Heart left ventricle (tissue), 16 donors: ENCODE results near the gene ARG1. TPM values are rescaled to one million over a fixed set of nuclear protein-coding genes. Genes with fewer than 3 reads are reported as not detected.
"Not testable (repeated sequence)": the region's sequence is repeated elsewhere in the genome, so short reads cannot be mapped to it uniquely, and the experiment has no call there.

Experiments
- ATAC-seq, 4 donors: fragments of 200-7000 bp; cut with Tn5 transposase; one replicate each; pipeline ENCODE4 v1.9.1; 2020 to 2022; ENCODE audit warnings: moderate library complexity in 4 of 4, mild to moderate bottlenecking in 3 of 4, moderate number of reproducible peaks in 1 of 4
- DNase-seq, 5 donors: peaks; one replicate each; pipeline ENCODE4 v3.0.0-alpha.2; 2020
- H3K27ac ChIP-seq, 12 donors: fragments of 200-600 bp; sonication (generic) in 4 of 12; one replicate each; pipeline versions ENCODE4 v1.5.0 to v1.8.0; 2016 to 2022; ENCODE audit warnings: mild to moderate bottlenecking in 2 of 12
- H3K27me3 ChIP-seq, 9 donors: fragments of 200-600 bp; sonication (generic) in 2 of 9; one replicate each; pipeline versions ENCODE4 v1.5.1 to v1.8.0; 2016 to 2022; ENCODE audit warnings: mild to moderate bottlenecking in 3 of 9
- H3K36me3 ChIP-seq, 9 donors: fragments of 200-600 bp; sonication (generic) in 2 of 9; one replicate each; pipeline versions ENCODE4 v1.5.0 to v1.8.0; 2018 to 2022; ENCODE audit warnings: mild to moderate bottlenecking in 2 of 9
- H3K4me1 ChIP-seq, 12 donors: fragments of 200-600 bp; sonication (generic) in 4 of 12; one replicate each; pipeline versions ENCODE4 v1.5.0 to v1.8.0; 2016 to 2022; ENCODE audit warnings: mild to moderate bottlenecking in 3 of 12
- H3K4me3 ChIP-seq, 12 donors: fragments of 200-600 bp; sonication (generic) in 4 of 12; one replicate each; pipeline versions ENCODE4 v1.5.0 to v1.8.0; 2017 to 2022; ENCODE audit warnings: mild to moderate bottlenecking in 9 of 12, moderate library complexity in 4 of 12
- H3K9me3 ChIP-seq, 12 donors: fragments of 200-600 bp; sonication (generic) in 4 of 12; one replicate each; pipeline versions ENCODE4 v1.5.0 to v1.8.0; 2016 to 2022; ENCODE audit warnings: mild to moderate bottlenecking in 1 of 12
- CTCF ChIP-seq, 12 donors: fragments of 200-600 bp; sonication (generic) in 4 of 12; IDR thresholded peaks; one replicate each; pipeline versions ENCODE4 v1.5.0 to v1.8.0; 2018 to 2022; ENCODE audit warnings: antibody characterized with exemption in 12 of 12, mild to moderate bottlenecking in 5 of 12
- POLR2A ChIP-seq, 2 donors: fragments of 450-650 bp; IDR thresholded peaks; one replicate each; pipeline ENCODE4 v1.6.1; 2017; ENCODE audit warnings: antibody characterized with exemption in 2 of 2, mild to moderate bottlenecking in 2 of 2, moderate library complexity in 2 of 2
- WGBS, 4 donors: extraction: QIAGEN DNeasy Blood & Tissue Kit in 2 of 4; methylation state at CpG; one replicate each; pipeline versions ENCODE4 v1.1.5 to v1.1.7; 2013 to 2018; 5-methylcytosine and 5-hydroxymethylcytosine counted together
- intact Hi-C, 10 donors: fragments of 100-400 bp; cut with DNase I; formaldehyde crosslinking; loops; one replicate each; pipeline versions ENCODE4 v1.11.1 to v1.14.2; 2022
- long read RNA-seq, 3 donors: library from polyadenylated mRNA; unstranded; transcript quantifications; one replicate each; pipeline ENCODE4 v2.0.0, GENCODE V29; 2020 to 2021
- polyA plus RNA-seq, 2 donors: library from polyadenylated mRNA; stranded (reverse); fragments of 200-250 nt; gene quantifications; one replicate each; pipeline ENCODE4 v1.2.3, GENCODE V29; 2013
- total RNA-seq, 9 donors: library from RNA; depleted of rRNA in 2 of 9; stranded (reverse); fragments of >200 nt in 2 of 9; fragmentation: NEBNext Ultra II Directional in 3 of 9; extraction: Animal tissue kit (Norgen Biotek cat#: 25700) in 3 of 9; gene quantifications; one replicate each; pipeline versions ENCODE4 v1.1.0 to v1.2.4, GENCODE V29; 2016 to 2023
- donor health status: ischemic (EF 13 %, LVEDD 7.1; RV severe dilation, severe dysfunction).
- donor health status: healthy with polysubstance abuse.
- donor health status: DM: no; HTN: yes; CAD: no.
- donor health status: DM: no; HTN: no; CAD: no.
- donor health status: ischemic (EF 25% LVEDD 6.9; RV normal size, moderate dysfunction).
- donor health status: ischemic (EF 25% LVEDD 5.7; RV mildly dilated, moderate dysfunction).
- donor health status: healthy.
- donor health status: DM: yes; HTN: yes; CAD: no.
- donor health status: ischemic (EF 35%, LVEDD 5.7; RV mildly dilated, moderate dysfunction).
- donor health status: nonischemic (EF 11% LVEDD 7.7; RV severe dilation, severe dysfunction).
- donor health status: DM: yes; HTN: yes; CAD: no.
- donor health status: PGD.
- donor health status: ischemic (EF 29% LVEDD 5.4; RV normal size, mild dysfunction).
- donor health status: nonischemic (EF 23%, LVEDD 6.1; RV moderate dilation, normal function).

The ARG1 gene
- under 1 TPM in 4 of 9 donors, not detected in 5; 0.37 to 0.94 (median 0.52) TPM for total RNA-seq
- under 1 TPM in 1 of 2 donors, not detected in 1; 0.37 TPM for polyA plus RNA-seq
- long read RNA-seq, donor 1: 0 reads
- long read RNA-seq, donor 2, partial matches to known transcripts: 0 of 2 reads
- long read RNA-seq, donor 2, other reads (novel, unspliced or antisense): 0 of 2 reads
- long read RNA-seq, donor 3, partial matches to known transcripts: 0 of 1 reads
- long read RNA-seq, donor 3, other reads (novel, unspliced or antisense): 1 of 1 reads

GRCh38 chr6:131572686-131573415 lies at the start of gene ARG1:
ARG1 (plus strand) TSS chr6:131573226; CDS start chr6:131573283, 57 bp downstream.
- intact Hi-C loops: no loop called here

GRCh38 chr6:131523988-131524673 lies 48.9 kb upstream of the ARG1 start:
- peaks cover 0 to 7% (median 0%) of the 10 kb centered on the region in 12 donors for H3K9me3 ChIP-seq
- H3K4me3 ChIP-seq: no peak overlapping the region
- H3K4me1 ChIP-seq: no peaks in the 10 kb centered on the region
- H3K27ac ChIP-seq: no peak overlapping the region
- intact Hi-C loops: no loop called here
- 91 to 100% (median 93%) methylated on average over 1 of the region's 1 CpG for WGBS, 4 donors
- no peak for ATAC-seq
- no peaks in the 10 kb centered on the region for H3K36me3 ChIP-seq
- no peak for DNase-seq
- no peaks in the 10 kb centered on the region for H3K27me3 ChIP-seq
- TF ChIP-seq CTCF (IDR thresholded peaks at IDR 0.05) (no peak), POLR2A (IDR thresholded peaks at IDR 0.05) (no peak)

More at GRCh38 chr6:131572686-131573415, at the start of gene ARG1:
- no peaks in the 10 kb centered on the region for H3K4me1 ChIP-seq
- H3K36me3 ChIP-seq: peaks cover 0 to 27% (median 8%) of the 10 kb centered on the region in 9 donors
- DNase-seq (no peak), ATAC-seq (no peak)
- TF ChIP-seq CTCF (IDR thresholded peaks at IDR 0.05) (no peak), POLR2A (IDR thresholded peaks at IDR 0.05) (no peak)
- no peak within 1 kb of the TSS for H3K4me3 ChIP-seq
- no peaks in the 10 kb centered on the region for H3K9me3 ChIP-seq
- no peaks in the 10 kb centered on the region for H3K27me3 ChIP-seq
- 85 to 87% (median 86%) methylated on average over 6 of the region's 6 CpGs for WGBS, 4 donors
- H3K27ac ChIP-seq: no peak within 1 kb of the TSS

- DNase-seq: no peak
- 90 to 94% (median 93%) methylated on average over 25 of the region's 25 CpGs for WGBS, 4 donors
- Histone ChIP-seq H3K4me1 (no peaks in the 10 kb centered on the region), H3K9me3 (peaks cover 0 to 7% (median 0%) of the 10 kb centered on the region in 12 donors), H3K4me3 (no peak overlapping the region), H3K27ac (no peak overlapping the region), H3K27me3 (no peaks in the 10 kb centered on the region), H3K36me3 (no peaks in the 10 kb centered on the region)
- TF ChIP-seq POLR2A (IDR thresholded peaks at IDR 0.05): no peak
- intact Hi-C loops: no loop called here
- ATAC-seq: no peak
These were observed 48.2 kb upstream of the ARG1 start for GRCh38 chr6:131524695-131525336.

- not testable (repeated sequence) for H3K36me3 ChIP-seq, ATAC-seq, H3K4me1 ChIP-seq, H3K9me3 ChIP-seq, DNase-seq, H3K27ac ChIP-seq, H3K4me3 ChIP-seq, H3K27me3 ChIP-seq
- 82 to 92% (median 90%) methylated on average over 5 of the region's 5 CpGs for WGBS, 4 donors
- intact Hi-C loops: loop anchor here (5.0 to 10.0 kb wide), 7 partner anchors 329 to 649 kb away; no protein-coding TSS in a partner anchor
These were observed 42.1 kb upstream of the ARG1 start for GRCh38 chr6:131530936-131531335.

- not testable (repeated sequence) for H3K9me3 ChIP-seq, DNase-seq, H3K36me3 ChIP-seq, H3K4me3 ChIP-seq, H3K4me1 ChIP-seq, H3K27me3 ChIP-seq, H3K27ac ChIP-seq, ATAC-seq
- WGBS, 4 donors: 73 to 89% (median 83%) methylated on average over 11 to 12 of the region's 12 CpGs
- intact Hi-C loops: loop anchor here (2.0 to 10.0 kb wide), 8 partner anchors 329 to 649 kb away; no protein-coding TSS in a partner anchor
These were observed 41.3 kb upstream of the ARG1 start for GRCh38 chr6:131531681-131532080.
